ENCODE results near the gene KCNAB2.

The KCNAB2 gene

GRCh38 chr1:6129313-6129712 lies 83.6 kb downstream of the KCNAB2 start:
- DNase-seq (ENCODE audit: low read depth): no peak

GRCh38 chr1:6130036-6130435 lies 84.3 kb downstream of the KCNAB2 start:
- no peak for DNase-seq (ENCODE audit: low read depth)

GRCh38 chr1:6130596-6130995 lies 84.9 kb downstream of the KCNAB2 start:
- no peak for DNase-seq (ENCODE audit: low read depth)

- DNase-seq (ENCODE audit: low read depth): no peak
These were observed 85.9 kb downstream of the KCNAB2 start for GRCh38 chr1:6131561-6131960.

GRCh38 chr1:6133146-6133895 lies 87.6 kb downstream of the KCNAB2 start:
- no peak for DNase-seq (ENCODE audit: low read depth)

- DNase-seq (ENCODE audit: low read depth): no peak
These were observed 88.5 kb downstream of the KCNAB2 start for GRCh38 chr1:6134206-6134605.

- DNase-seq (ENCODE audit: low read depth): no peak
These were observed 89.2 kb downstream of the KCNAB2 start for GRCh38 chr1:6134741-6135510.

GRCh38 chr1:6136516-6137220 lies 91.0 kb downstream of the KCNAB2 start:
- no peak for DNase-seq (ENCODE audit: low read depth)

GRCh38 chr1:6137758-6138157 lies 92.1 kb downstream of the KCNAB2 start:
- no peak for DNase-seq (ENCODE audit: low read depth)

GRCh38 chr1:6140413-6140812 lies 94.7 kb downstream of the KCNAB2 start:
- DNase-seq (ENCODE audit: low read depth): no peak

GRCh38 chr1:6141592-6141991 lies 95.9 kb downstream of the KCNAB2 start:
- DNase-seq (ENCODE audit: low read depth): no peak

- DNase-seq (ENCODE audit: low read depth): no peak
These were observed 96.4 kb downstream of the KCNAB2 start for GRCh38 chr1:6142036-6142621.

- no peak for DNase-seq (ENCODE audit: low read depth)
These were observed 97.0 kb downstream of the KCNAB2 start for GRCh38 chr1:6142734-6143133.

- DNase-seq (ENCODE audit: low read depth): no peak
These were observed 97.7 kb downstream of the KCNAB2 start for GRCh38 chr1:6143395-6143794.

- no peak for DNase-seq (ENCODE audit: low read depth)
These were observed 98.5 kb downstream of the KCNAB2 start for GRCh38 chr1:6144175-6144574.

- no peak for DNase-seq (ENCODE audit: low read depth)
These were observed 99.1 kb downstream of the KCNAB2 start for GRCh38 chr1:6144647-6145395.

GRCh38 chr1:6145396-6145750 lies 99.7 kb downstream of the KCNAB2 start:
- no peak for DNase-seq (ENCODE audit: low read depth)

GRCh38 chr1:6145864-6146410 lies 100.2 kb downstream of the KCNAB2 start:
- no peak for DNase-seq (ENCODE audit: low read depth)

- no peak for DNase-seq (ENCODE audit: low read depth)
These were observed 103.0 kb downstream of the KCNAB2 start for GRCh38 chr1:6148497-6149241.

GRCh38 chr1:6149597-6149996 lies 103.9 kb downstream of the KCNAB2 start:
- DNase-seq (ENCODE audit: low read depth): no peak

All from GM04504 (cell line).